ENCODE results near the gene SNIP1.
"Not testable (repeated sequence)": the region's sequence is repeated elsewhere in the genome, so short reads cannot be mapped to it uniquely, and the experiment has no call there.

The SNIP1 gene

DNA sequence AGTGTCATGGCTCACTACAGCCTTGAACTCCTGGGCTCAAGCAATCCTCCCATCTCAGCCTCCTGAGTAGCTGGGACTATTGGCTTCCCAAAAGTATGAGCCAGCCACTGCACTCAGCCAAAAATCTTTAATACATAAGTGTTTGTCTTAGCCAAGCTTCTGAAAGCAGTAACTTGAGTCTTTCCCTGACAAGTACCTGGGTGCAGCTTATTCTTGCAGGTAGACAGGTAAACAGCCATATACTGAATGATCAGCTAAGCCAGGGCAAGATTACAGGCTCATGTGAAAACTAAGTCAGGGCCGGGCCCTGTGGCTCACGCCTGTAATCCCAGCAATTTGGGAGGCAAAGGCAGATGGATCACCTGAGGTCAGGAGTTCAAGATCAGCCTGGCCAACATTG is 47.4 kb downstream of the SNIP1 start:
- no peaks in the 10 kb centered on the region for H3K9me3 ChIP-seq (ENCODE audit: low read depth, low read length)
- H3K27ac ChIP-seq, result no peak overlapping the region
- no peak overlapping the region for H3K9ac ChIP-seq (ENCODE audit: insufficient read length)
- no peak overlapping the region for H3K4me3 ChIP-seq
- H3K36me3 ChIP-seq (ENCODE audit: insufficient read depth, low read length), result peaks cover 59% of the 10 kb centered on the region
- no peak for TF ChIP-seq POLR2AphosphoS5 (IDR thresholded peaks at IDR 0.05; ENCODE audit: borderline replicate concordance, low read depth, low read length)
- no peak for TF ChIP-seq FOXP2 (optimal IDR thresholded peaks at IDR 0.05; ENCODE audit: control extremely low read depth, extremely low read length, insufficient read depth)
- TF ChIP-seq EZH2 (IDR thresholded peaks at IDR 0.05), result no peak
- no peak for DNase-seq (ENCODE audit: low read depth, low spot score)

DNA sequence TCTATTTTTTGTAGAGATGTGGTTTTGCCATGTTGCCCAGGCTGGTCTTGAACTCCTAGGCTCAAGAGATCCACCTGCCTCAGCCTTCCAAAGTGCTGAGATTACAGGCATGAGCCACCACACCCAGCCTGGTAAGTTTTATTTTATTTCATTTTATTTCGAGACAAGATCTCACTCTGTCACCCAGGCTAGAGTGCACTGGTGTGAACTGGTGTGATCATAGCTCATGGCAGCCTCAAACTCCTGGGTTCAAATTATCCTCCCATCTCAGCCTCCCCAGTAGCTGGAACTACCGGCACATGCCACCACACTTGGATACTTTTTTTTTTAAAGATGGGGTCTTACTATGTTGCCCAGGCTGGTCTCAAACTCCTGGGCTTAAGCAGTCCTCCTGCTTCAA is 51.3 kb downstream of the SNIP1 start:
- H3K36me3 ChIP-seq (ENCODE audit: insufficient read depth, low read length), result peaks cover 63% of the 10 kb centered on the region
- DNase-seq (ENCODE audit: low read depth, low spot score); H3K9me3 ChIP-seq (ENCODE audit: low read depth, low read length); H3K27ac ChIP-seq; H3K4me3 ChIP-seq; H3K9ac ChIP-seq (ENCODE audit: insufficient read length): not testable (repeated sequence)

DNA sequence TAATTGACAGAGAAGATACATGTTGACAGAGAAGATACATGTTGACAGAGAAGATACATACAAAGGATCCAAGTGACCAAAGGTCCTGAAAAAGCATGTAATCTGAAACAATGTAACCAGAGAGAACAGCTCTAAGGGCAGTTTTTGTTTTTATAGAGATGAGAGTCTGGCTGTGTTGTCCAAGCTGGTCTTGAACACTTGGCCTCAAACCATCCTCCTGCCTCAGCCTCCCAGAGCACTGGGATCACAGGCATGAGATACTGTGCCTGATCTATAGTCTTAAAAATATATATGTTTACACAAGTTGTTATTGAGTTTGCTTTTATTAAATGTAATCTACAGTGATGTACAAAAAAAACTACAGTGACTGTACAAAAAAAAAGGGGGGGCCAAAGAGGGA is 52.0 kb downstream of the SNIP1 start:
- Histone ChIP-seq H3K9me3 (ENCODE audit: low read depth, low read length) (no peaks in the 10 kb centered on the region), H3K27ac (no peak overlapping the region), H3K36me3 (ENCODE audit: insufficient read depth, low read length) (peaks cover 57% of the 10 kb centered on the region), H3K4me3 (no peak overlapping the region), H3K9ac (ENCODE audit: insufficient read length) (no peak overlapping the region)
- TF ChIP-seq EZH2 (IDR thresholded peaks at IDR 0.05) (no peak), POLR2AphosphoS5 (IDR thresholded peaks at IDR 0.05; ENCODE audit: borderline replicate concordance, low read depth, low read length) (no peak), FOXP2 (optimal IDR thresholded peaks at IDR 0.05; ENCODE audit: control extremely low read depth, extremely low read length, insufficient read depth) (no peak)
- DNase-seq (ENCODE audit: low read depth, low spot score), result no peak

DNA sequence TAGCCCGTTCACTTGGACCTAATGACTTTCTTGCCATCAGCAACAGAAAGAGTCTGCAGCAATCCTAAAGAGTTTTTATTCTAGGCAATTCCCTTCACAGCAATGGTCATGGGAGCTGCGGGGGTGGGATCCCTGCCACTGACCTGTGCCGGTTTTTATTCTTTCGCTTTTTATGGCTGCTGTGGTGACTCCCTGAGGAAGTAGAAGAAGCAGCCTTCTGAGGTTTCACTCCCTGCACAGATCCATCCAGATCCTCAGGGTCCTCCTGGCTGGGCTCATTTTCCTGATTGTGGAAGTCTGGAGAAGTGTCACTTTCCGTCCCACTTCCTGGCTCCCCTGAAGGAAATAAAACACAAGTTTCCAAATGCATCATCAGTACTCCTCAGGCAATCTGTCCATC is 52.4 kb downstream of the SNIP1 start:
- Histone ChIP-seq H3K9me3 (ENCODE audit: low read depth, low read length) (no peaks in the 10 kb centered on the region), H3K4me3 (no peak overlapping the region), H3K36me3 (ENCODE audit: insufficient read depth, low read length) (peaks cover 55% of the 10 kb centered on the region), H3K9ac (ENCODE audit: insufficient read length) (no peak overlapping the region), H3K27ac (no peak overlapping the region)
- TF ChIP-seq FOXP2 (optimal IDR thresholded peaks at IDR 0.05; ENCODE audit: control extremely low read depth, extremely low read length, insufficient read depth), result no peak
- TF ChIP-seq POLR2AphosphoS5 (IDR thresholded peaks at IDR 0.05; ENCODE audit: borderline replicate concordance, low read depth, low read length), result no peak
- TF ChIP-seq EZH2 (IDR thresholded peaks at IDR 0.05), result no peak
- DNase-seq (ENCODE audit: low read depth, low spot score), result no peak

DNA sequence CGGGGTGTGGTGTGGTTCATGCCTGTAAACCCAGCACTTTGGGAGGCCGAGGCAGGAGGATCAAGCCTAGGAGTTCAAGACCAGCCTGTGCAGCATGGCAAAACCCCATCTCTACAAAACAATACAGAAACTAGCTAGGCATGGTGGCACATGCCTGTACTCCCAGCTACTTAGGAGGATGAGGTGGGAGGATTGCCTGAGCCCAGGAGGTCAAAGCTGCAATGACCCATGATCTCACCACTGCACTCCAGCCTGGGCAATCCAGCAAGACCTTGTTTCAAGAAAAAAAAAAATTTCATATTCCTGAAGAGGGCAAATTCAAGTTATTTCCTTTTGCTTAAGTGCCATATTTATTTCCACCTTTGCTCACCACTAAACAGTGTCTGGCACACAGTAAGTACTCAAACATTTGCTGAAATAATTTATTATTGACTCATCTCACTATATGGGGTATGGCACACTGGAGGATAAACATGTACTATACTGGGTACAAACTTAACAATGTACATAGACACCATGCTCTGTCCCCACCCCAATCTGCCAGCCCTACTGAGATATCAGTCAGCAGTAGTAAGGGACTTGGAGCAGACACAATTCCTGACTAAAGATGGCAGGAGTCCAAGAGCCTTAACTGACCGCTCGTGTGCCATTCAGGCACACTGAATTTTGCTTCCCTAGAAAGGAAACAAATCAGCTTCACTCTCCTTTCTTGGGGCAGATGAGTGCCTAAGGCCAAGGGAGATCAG is 55.0 kb downstream of the SNIP1 start:
- H3K4me3 ChIP-seq, result no peak overlapping the region
- no peak overlapping the region for H3K27ac ChIP-seq
- H3K9me3 ChIP-seq (ENCODE audit: low read depth, low read length), result no peaks in the 10 kb centered on the region
- no peak for DNase-seq (ENCODE audit: low read depth, low spot score)
- peaks cover 42% of the 10 kb centered on the region for H3K36me3 ChIP-seq (ENCODE audit: insufficient read depth, low read length)
- no peak overlapping the region for H3K9ac ChIP-seq (ENCODE audit: insufficient read length)
- TF ChIP-seq EZH2 (IDR thresholded peaks at IDR 0.05), result no peak
- TF ChIP-seq FOXP2 (optimal IDR thresholded peaks at IDR 0.05; ENCODE audit: control extremely low read depth, extremely low read length, insufficient read depth), result no peak
- TF ChIP-seq POLR2AphosphoS5 (IDR thresholded peaks at IDR 0.05; ENCODE audit: borderline replicate concordance, low read depth, low read length), result no peak

DNA sequence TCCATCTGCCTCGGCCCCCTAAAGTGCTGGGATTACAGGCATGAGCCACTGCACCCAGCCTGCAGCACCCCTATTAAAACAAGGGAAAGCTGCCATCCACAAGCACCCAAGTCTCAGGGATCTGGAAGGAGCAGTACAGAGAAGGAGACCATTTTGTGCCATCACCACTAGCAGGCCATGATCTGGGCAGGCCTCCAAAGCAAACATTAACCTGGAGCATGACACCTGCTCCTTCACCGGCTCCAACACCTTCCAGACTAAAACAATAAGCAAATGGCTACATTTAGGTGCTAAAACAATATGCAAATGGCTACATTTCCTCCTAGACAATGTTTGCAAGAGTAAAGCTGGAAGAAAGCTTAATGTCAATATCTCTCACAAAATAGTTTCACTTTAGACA is 56.3 kb downstream of the SNIP1 start:
- Histone ChIP-seq H3K4me3 (no peak overlapping the region), H3K9ac (ENCODE audit: insufficient read length) (no peak overlapping the region), H3K27ac (no peak overlapping the region), H3K36me3 (ENCODE audit: insufficient read depth, low read length) (peaks cover 45% of the 10 kb centered on the region), H3K9me3 (ENCODE audit: low read depth, low read length) (no peaks in the 10 kb centered on the region)
- DNase-seq (ENCODE audit: low read depth, low spot score), result no peak
- TF ChIP-seq EZH2 (IDR thresholded peaks at IDR 0.05) (no peak), POLR2AphosphoS5 (IDR thresholded peaks at IDR 0.05; ENCODE audit: borderline replicate concordance, low read depth, low read length) (no peak), FOXP2 (optimal IDR thresholded peaks at IDR 0.05; ENCODE audit: control extremely low read depth, extremely low read length, insufficient read depth) (no peak)

DNA sequence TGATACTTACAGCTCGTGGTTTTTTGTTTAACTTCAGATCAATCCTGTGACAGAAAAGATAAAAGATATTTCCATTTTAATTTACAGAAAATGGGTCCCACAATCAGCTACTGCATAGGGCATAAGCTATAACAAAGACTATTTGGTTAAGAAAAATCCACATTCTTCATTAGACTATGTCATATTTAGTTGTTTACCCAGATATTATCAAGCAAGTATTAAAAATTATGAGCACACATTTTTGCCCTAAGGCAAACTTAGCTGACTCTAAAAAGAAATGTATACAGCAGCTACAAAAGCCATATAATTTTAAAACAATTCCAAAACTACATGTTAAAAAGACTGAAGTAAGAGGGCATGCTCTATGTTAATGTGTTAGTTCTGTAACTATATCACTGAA is 58.2 kb downstream of the SNIP1 start:
- Histone ChIP-seq H3K36me3 (ENCODE audit: insufficient read depth, low read length) (peaks cover 40% of the 10 kb centered on the region), H3K27ac (peak overlapping the region; percentile 49)
- peak; percentile 26 for DNase-seq (ENCODE audit: low read depth, low spot score)

GRCh38 chr1:37493336-37494098 is 60.6 kb downstream of the SNIP1 start:
- Histone ChIP-seq H3K27ac (no peak overlapping the region), H3K4me3 (no peak overlapping the region), H3K9me3 (ENCODE audit: low read depth, low read length) (no peaks in the 10 kb centered on the region), H3K9ac (ENCODE audit: insufficient read length) (no peak overlapping the region), H3K36me3 (ENCODE audit: insufficient read depth, low read length) (peaks cover 29% of the 10 kb centered on the region)
- no peak for DNase-seq (ENCODE audit: low read depth, low spot score)
- TF ChIP-seq POLR2AphosphoS5 (IDR thresholded peaks at IDR 0.05; ENCODE audit: borderline replicate concordance, low read depth, low read length) (no peak), FOXP2 (optimal IDR thresholded peaks at IDR 0.05; ENCODE audit: control extremely low read depth, extremely low read length, insufficient read depth) (no peak), EZH2 (IDR thresholded peaks at IDR 0.05) (no peak)

More for the DNA sequence above, 58.2 kb downstream of the SNIP1 start:
- Histone ChIP-seq H3K4me3 (no peak overlapping the region), H3K9me3 (ENCODE audit: low read depth, low read length) (no peaks in the 10 kb centered on the region), H3K9ac (ENCODE audit: insufficient read length) (peak overlapping the region; percentile 56)
- TF ChIP-seq POLR2AphosphoS5 (IDR thresholded peaks at IDR 0.05; ENCODE audit: borderline replicate concordance, low read depth, low read length) (no peak), EZH2 (IDR thresholded peaks at IDR 0.05) (no peak), FOXP2 (optimal IDR thresholded peaks at IDR 0.05; ENCODE audit: control extremely low read depth, extremely low read length, insufficient read depth) (no peak)

All from SK-N-MC (cell line).